Uterus (tissue), 2 donors: Measurements from ENCODE around the gene AUTS2.

Source experiments
- CTCF ChIP-seq, 4 experiments: fragments of 200-600 bp in 2 of 4; fragments of 450-650 bp in 2 of 4; sonication (generic) in 2 of 4; IDR thresholded peaks; one replicate each; pipeline ENCODE4 v1.5.1; 2016 to 2019; ENCODE audit warnings: antibody characterized with exemption in 4 of 4, mild to moderate bottlenecking in 2 of 4, moderate library complexity in 1 of 4
- POLR2A ChIP-seq, 2 donors: fragments of 450-650 bp; IDR thresholded peaks; one replicate each; pipeline ENCODE4 v1.6.1; 2016; ENCODE audit warnings: antibody characterized with exemption in 2 of 2, mild to moderate bottlenecking in 1 of 2, moderate library complexity in 1 of 2

DNA sequence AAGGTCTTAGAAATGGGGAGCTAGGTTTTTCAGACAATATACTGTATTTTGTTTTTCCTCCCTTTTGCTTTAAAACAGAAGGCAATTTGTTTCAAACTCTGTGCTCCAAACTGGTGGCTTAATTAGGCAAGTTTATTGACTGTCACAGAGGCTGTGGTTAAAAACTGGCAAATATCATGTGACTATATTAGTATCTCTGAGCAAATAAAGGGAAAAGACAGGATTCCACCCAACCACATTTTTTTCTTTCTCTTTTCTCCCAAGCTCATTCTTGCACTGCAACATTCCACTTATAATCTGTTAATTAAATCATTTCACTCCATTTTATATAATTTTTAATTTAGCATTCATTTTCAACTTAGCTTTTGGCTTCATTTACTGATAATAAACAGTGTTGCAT, 615.8 kb downstream of the AUTS2 start:
- TF ChIP-seq CTCF (IDR thresholded peaks at IDR 0.05) (no peak), POLR2A (IDR thresholded peaks at IDR 0.05) (no peak)
